Activated CD8-positive, alpha-beta memory T cell treated with anti-CD3 and anti-CD28 coated beads for 24 hours (primary cell): ENCODE measurements around the gene ANKRD63.

Experiments
- DNase-seq: peaks from one replicate; pipeline ENCODE4 v3.0.0-alpha.2; 2020

The ANKRD63 gene

DNA sequence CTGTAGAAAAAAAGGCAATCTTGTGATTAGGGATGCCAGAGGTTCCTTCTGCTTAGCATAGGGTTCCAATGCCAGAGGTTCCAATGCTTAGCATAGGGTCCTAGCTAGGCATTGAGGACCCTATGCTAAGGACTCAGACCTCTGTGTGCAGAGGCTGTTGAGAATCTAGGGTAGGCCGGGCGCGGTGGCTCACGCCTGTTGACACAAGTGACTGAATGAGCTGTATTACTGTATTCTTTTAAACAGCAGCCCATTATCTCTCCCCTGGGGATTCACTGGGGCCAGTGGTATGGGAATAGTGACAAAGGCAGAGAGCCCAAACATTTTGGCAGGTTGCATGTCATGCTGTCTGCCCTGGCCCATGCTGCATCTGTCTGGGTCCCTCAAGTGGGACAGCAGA, 27.8 kb downstream of the ANKRD63 start:
- no peak for DNase-seq

DNA sequence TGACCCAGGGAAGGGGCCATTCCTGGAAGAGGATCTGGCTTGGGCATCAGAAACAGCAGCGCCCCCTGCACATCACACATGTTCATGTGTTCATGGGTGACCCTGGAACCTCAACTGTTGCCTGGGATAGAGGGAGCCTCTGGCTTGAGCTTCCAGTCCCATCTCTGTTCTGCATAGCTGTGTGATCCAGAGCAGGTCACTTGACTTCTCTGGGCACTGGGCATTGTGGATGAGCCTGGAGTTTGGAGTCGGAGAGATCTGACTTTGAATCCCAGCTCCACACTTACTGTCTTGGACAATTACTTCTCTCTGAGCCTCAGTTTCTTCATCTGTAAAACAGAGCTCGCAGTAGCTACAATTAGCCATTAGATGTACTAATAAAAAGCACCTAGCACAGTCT, 28.4 kb downstream of the ANKRD63 start:
- no peak for DNase-seq

GRCh38 chr15:40253167-40253790, 29.6 kb downstream of the ANKRD63 start:
- no peak for DNase-seq

DNA sequence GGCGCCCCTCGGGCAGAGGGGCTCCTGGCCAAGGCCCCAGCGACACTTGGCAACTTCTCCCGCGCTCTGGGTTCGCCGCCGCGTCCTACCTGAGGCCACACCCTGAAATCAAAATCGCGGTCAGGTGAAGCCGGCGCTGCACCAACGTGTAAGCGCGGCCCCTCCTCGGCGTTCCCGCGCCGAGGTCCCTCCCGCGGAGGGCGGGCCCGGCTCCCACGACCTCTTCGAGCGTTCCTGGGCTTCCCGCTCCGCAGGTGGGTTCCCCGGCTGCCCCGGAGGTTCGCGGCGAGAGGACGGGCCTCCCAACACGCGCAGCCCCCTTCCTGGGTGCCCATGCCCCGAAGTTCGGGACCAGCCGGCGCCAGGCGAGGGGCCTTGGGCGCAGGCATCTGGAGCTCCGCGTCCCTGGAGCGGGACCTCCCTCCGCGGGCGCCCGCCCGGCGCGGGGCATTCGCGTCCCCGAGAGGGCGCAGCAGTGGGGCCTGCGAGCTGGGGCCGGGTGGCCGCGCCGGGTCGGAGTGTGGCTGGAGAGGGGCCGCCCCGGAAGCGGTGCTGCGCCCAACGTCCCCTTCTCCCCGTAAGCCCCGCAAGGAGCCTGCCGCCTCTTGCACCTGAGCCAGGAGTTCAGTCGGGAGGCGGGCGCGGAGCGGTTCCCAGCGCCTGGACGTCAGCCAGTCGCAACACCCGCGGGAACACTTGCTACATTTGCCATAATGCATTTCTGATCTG, 30.3 kb downstream of the ANKRD63 start:
- DNase-seq: peak; percentile 69

DNA sequence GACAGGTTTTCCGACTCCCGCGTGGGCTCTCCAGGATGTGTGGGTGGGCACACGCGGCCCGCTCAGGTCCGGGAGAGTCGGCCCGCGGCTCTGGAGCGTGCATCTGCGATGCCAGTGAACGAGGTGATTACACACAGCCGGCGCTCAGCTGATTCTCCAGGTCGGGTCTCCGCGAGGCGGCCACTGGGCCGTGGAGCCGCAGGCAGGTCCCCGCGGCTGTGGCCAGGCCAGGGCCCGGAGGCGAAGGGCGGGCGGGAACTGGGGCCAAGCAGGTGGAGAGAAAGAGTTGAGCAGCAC, 30.8 kb downstream of the ANKRD63 start:
- no peak for DNase-seq

- no peak for DNase-seq
These were observed 31.3 kb downstream of the ANKRD63 start for GRCh38 chr15:40251486-40252140.

DNA sequence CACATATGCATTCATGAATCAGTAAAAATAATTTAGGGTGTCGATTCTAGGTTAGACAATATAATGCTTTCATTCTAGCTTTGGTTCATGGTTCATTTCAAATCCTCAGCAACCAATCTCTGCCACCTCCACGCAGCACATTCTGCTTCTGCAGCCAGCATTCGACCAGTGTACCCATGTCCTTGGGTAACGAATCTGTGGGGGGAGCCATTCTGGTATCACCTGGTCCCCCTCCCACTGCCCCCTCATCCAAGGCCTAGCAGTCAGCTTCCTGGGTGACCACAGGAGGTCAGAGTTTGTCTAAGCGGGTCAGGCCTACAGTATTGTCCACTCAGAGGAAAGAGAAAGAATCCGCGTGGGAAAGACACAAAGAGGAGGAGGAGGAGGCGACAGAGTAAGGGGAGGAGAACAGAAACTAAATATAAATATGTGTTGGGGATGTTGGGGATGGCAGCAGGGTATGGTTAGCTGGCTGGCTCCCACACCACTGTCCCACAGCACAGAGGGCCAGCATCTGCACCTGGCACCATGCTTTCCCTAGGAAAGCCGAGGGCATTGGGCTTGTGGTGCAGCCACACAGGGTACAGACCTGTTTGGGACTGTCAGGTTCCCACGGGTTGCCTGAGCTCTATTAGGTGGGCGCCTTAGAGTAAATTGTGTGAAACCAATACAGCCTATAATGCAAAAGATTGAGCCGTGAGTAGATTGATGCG, 31.9 kb downstream of the ANKRD63 start:
- DNase-seq: no peak

GRCh38 chr15:40250304-40250656, 32.6 kb downstream of the ANKRD63 start:
- DNase-seq: no peak

DNA sequence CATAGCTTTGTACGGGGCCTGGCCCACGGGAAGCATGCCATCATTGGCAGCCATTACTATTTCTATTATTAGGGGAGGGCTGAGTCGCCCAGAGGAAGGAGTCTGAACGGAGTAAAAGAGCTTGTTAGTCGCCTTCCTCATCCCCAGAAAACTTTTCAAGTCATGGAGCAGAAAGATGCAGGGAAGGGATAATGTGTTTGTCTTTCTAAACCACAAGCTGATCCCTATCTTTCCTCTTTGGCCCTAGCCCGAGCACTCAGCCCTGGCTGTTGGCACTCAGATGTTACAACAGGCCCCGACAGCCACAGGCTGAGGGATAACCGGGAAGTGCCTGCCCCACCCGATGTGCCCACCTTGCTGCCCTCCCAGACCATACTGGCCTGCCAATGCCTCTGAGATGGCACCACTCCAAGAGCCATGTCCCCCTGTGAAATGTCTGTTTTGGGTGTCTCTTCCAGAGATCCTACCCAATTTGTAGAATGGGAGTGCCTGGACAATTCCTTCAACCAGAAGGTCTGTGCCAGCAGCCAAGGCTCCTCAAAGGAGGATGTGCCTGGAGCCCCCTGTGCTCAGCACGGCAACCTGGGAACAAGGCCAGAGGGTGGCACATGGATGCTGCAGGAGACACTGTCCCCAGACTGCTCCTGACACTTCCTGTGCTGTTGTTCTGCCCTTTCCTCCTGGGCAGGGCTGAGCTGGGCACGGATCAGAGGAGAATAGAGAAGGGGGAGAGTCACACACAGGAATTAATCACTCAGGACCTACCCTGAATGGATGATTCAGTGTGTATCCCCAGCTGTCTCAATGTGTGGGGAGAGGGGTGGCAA, 33.2 kb downstream of the ANKRD63 start:
- DNase-seq: no peak

DNA sequence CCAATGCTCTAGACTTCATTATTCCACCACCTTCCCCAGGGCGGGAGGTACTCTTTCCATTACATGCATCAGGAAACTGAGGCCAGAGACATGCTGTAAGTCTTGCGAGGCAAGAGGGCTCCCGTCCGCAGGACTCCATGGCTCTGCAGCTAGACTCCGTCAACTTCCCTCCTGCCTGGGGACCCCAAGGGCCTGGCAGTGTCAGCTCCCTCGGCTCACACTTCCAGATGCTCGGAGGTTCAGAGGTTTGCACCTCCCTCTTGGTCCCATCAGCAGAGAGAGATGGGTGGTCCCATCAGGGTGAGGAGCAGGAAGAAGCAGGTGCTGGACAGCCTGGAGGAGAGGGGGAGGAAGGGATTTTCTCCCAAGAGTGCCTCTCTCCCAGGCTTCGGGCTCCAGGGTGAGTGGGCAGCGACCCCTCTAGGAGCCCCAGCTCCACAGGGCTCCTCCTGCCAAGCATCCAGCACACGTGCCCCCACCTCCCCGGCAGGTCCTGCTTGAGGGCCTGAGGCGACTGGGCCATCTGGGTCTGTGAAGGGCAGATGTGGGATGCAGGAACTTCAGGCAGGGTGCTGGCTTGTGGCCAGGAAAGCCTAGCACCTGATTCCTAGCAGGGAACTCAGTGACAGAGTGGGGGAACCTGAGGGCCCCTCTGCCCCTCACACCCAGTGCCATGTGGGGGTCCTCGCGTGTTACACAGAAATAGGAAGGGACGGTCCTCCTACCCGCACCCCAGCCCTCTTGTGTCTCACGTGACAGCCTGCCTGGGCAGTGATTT, 34.7 kb downstream of the ANKRD63 start:
- no peak for DNase-seq

- no peak for DNase-seq
These were observed 35.4 kb downstream of the ANKRD63 start for GRCh38 chr15:40247406-40247971.

DNA sequence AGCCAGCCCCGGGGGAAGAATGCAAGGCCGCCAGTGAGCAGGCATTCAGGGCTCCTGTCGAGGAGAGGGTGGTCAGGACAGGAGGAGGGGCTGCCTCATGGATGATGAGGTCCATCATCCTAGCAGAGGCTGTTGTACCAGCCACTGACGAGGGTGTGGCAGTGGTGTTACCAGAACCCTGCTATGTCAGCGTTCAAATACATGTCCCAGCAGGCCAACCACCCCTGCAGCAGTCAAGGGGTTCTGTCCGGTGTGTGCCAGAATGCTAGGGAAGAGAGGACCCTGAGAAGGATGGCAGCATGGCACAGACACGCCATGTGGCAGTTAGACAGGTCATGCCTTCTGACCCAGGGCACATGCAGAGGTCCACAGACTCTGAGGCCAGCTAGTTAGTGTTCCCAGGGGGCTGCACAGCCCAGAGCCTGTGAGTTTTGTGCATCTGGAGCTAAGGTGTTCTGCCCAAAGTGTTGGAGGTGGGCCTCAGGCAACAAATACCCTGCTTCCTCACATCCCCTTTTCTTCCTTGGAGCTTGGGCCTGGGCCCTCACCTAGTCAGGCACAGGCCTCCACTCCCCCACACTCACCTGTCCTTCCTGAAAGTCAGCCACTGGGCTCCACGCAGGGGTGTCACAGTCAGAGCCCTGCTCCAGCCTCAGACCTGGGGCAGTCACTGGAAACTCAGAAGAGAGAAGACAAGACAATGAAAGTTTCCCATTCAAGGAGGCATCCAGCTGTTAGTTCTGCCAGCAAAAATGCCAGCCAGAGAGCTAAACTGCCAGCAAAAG, 36.2 kb downstream of the ANKRD63 start:
- no peak for DNase-seq

DNA sequence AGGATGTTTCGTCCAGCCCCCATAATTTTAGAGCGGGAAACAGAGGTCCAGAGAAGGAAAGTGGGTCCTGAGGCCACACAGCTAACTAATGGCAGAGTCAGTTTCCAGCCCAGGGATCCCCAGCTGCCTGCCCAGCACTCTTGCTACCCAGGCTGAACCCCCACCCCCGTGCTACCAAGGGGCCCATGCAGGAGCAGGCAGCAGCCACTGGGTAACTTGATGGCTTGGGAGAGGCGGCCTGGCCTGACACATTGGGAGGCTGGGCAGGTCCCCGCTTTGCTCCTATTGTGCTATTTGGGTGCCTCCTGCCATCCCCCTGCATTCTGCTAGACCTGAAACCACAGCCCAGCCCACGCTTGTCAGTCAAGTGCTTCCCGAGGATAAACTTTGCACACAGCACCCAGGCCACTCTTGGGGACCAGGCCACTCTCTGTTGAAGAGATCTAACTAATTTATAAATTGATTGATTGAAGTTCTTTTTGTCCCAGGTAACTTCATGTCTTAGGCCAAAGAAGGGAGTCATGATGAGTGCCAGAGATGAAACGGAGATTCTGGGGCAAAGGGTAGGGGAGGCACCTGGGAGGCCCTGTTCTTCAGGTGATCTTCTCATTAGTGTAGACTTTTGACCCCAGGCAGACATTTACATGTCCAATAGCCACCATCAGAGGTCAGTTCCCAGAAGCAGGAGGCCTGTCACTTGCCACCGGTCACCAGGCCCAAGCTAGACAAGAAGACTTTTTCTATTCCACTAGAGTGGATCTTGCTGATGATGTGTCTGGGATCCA, 37.0 kb downstream of the ANKRD63 start:
- DNase-seq: no peak

- no peak for DNase-seq
These were observed 37.8 kb downstream of the ANKRD63 start for GRCh38 chr15:40244961-40245523.

DNA sequence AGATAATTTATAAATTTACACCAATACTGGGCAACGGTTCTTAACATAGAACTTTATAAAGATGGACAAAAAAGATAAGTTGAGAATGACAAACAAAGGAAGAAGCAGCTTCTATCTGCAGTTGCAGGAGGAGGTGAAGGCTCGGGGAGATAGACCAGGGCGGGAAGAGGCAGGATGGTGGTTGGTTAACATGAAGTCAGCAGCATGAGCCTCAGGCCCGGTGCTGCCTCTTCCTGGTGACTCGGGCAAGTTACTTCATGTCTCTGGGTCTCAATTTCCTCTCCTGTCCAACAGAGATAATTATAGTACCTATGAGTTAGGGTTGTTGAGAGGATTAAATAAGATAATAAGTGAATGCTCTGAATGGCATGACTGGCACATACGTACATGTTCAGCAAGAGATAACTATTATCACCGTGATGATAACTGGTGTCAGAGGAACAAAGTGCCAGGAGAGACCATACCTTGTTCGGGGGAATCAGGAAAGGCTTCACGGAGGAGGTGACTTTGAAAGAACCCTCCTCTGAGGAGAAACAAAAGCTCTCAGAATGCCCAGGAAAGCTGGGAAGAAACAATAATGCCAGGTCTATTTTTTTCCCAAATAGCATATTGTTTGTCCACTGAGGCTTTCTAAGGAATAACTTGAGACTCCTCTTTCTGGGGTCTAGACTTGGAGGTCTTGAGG, 39.6 kb downstream of the ANKRD63 start:
- peak; percentile 32 for DNase-seq

GRCh38 chr15:40242601-40243000, 40.3 kb downstream of the ANKRD63 start:
- no peak for DNase-seq

GRCh38 chr15:40242213-40242599, 40.7 kb downstream of the ANKRD63 start:
- DNase-seq: peak; percentile 44

GRCh38 chr15:40241269-40242212, 41.3 kb downstream of the ANKRD63 start:
- peak; percentile 47 for DNase-seq
